Endothelial cell of umbilical vein (primary cell): Measurements from ENCODE around the gene MAPK8. TPM values are rescaled to one million over a fixed set of nuclear protein-coding genes. Genes with fewer than 3 reads are reported as not detected.

Experiments
- BruUV-seq: library from RNA; stranded (reverse); fragments of 400-500 nt; replicated peaks from 2 replicates; lab custom pipeline; 2021; lab: Mats Ljungman, UMichigan
- CTCF ChIA-PET: fragments of 300-600, 350-600 bp; sonication (Branson Sonifier 250); formaldehyde crosslinking; loops from one replicate; lab custom pipeline; 2021; ENCODE audit warnings: antibody characterized with exemption, inconsistent platforms; lab: Charles Lee
- POLR2A ChIA-PET: fragments of 300-600, 350-600 bp; sonication (Branson Sonifier 250); formaldehyde crosslinking; loops from one replicate; lab custom pipeline; 2021; ENCODE audit warnings: antibody characterized with exemption, inconsistent platforms; lab: Charles Lee
- DNase-seq: peaks from one replicate; pipeline ENCODE4 v3.0.0-alpha.2; 2011; ENCODE audit warnings: low read depth, low spot score
- FAIRE-seq: peaks from 2 replicates; lab custom pipeline; 2011; peaks lifted over from hg19 to GRCh38; lab: Jason Lieb, UNC
- H2AFZ ChIP-seq: 2 replicates; pipeline ENCODE4 v1.6.0; 2012; ENCODE audit warnings: low read depth, low read length, control low read depth, inconsistent platforms
- H3K27ac ChIP-seq: 2 replicates; pipeline ENCODE4 v1.5.1; 2011; ENCODE audit warnings: low read depth, mild to moderate bottlenecking, control low read depth, low read length, moderate library complexity; ENCODE audit not compliant: insufficient read depth
- H3K27me3 ChIP-seq, 2 experiments: 2 replicates each; pipeline versions ENCODE4 v1.6.0 to v1.6.1; 2011; ENCODE audit warnings: low read length in 2 of 2, mixed read lengths in 1 of 2; ENCODE audit not compliant: control insufficient read depth in 2 of 2, insufficient read depth in 2 of 2
- H3K36me3 ChIP-seq, 2 experiments: 2 replicates in 1 of 2; 3 replicates in 1 of 2; pipeline ENCODE4 v1.5.1; 2011; ENCODE audit warnings: low read length in 2 of 2, mild to moderate bottlenecking in 1 of 2, moderate library complexity in 1 of 2; ENCODE audit not compliant: control insufficient read depth in 2 of 2, insufficient read depth in 2 of 2; ENCODE audit errors: extremely low read depth in 1 of 2
- H3K4me1 ChIP-seq: 3 replicates; pipeline ENCODE4 v1.5.1; 2011; ENCODE audit warnings: mild to moderate bottlenecking, low read length; ENCODE audit not compliant: control insufficient read depth, insufficient read depth; ENCODE audit errors: extremely low read depth
- H3K4me2 ChIP-seq: 2 replicates; pipeline ENCODE4 v1.6.1; 2011; ENCODE audit warnings: low read length, control low read depth, mixed read lengths; ENCODE audit not compliant: insufficient read depth
- H3K4me3 ChIP-seq, 3 experiments: fragments of 200-600 bp in 1 of 3; sonication (generic), shearing (Covaris generic) in 1 of 3; replicated peaks in 1 of 3; 2 replicates each; pipeline ENCODE4 v1.5.1; 2011 to 2016; ENCODE audit warnings: control low read depth in 3 of 3, low read length in 3 of 3, mild to moderate bottlenecking in 2 of 3, inconsistent platforms in 1 of 3, low read depth in 1 of 3, moderate library complexity in 1 of 3; ENCODE audit not compliant: insufficient read depth in 1 of 3
- H3K79me2 ChIP-seq: 2 replicates; pipeline ENCODE4 v1.6.0; 2012; ENCODE audit warnings: low read length, inconsistent platforms; ENCODE audit not compliant: control insufficient read depth, insufficient read depth
- H3K9ac ChIP-seq: replicated peaks from 2 replicates; pipeline ENCODE3; 2011; ENCODE audit warnings: low read length, control low read depth; ENCODE audit not compliant: insufficient read depth; ENCODE audit errors: extremely low read depth
- H3K9me1 ChIP-seq: replicated peaks from 3 replicates; pipeline ENCODE4 v1.6.0; 2011; ENCODE audit warnings: mild to moderate bottlenecking, low read length; ENCODE audit not compliant: control insufficient read depth, insufficient read depth; ENCODE audit errors: extremely low read depth
- H3K9me3 ChIP-seq: replicated peaks from 2 replicates; pipeline ENCODE4 v1.5.1; 2012; ENCODE audit warnings: low read length, inconsistent platforms; ENCODE audit not compliant: control insufficient read depth, insufficient read depth
- H4K20me1 ChIP-seq: replicated peaks from 2 replicates; pipeline ENCODE3; 2011; ENCODE audit warnings: mild to moderate bottlenecking, low read length; ENCODE audit not compliant: control insufficient read depth, insufficient read depth; ENCODE audit errors: extremely low read depth
- EZH2 ChIP-seq: IDR thresholded peaks from 2 replicates; pipeline ENCODE4 v1.6.1; 2012; ENCODE audit warnings: borderline replicate concordance, low read depth, mild to moderate bottlenecking, moderate library complexity, low read length, inconsistent platforms; ENCODE audit not compliant: severe bottlenecking
- FOS ChIP-seq: IDR thresholded peaks from 2 replicates; pipeline ENCODE4 v1.6.1; 2011; ENCODE audit warnings: mild to moderate bottlenecking, low read length, moderate library complexity, borderline replicate concordance; ENCODE audit not compliant: insufficient read depth
- GATA2 ChIP-seq: IDR thresholded peaks from 2 replicates; pipeline ENCODE4 v1.7.0; 2011; ENCODE audit warnings: low read depth, mild to moderate bottlenecking, moderate library complexity, mixed read lengths, low read length; ENCODE audit not compliant: insufficient read length, insufficient read depth
- JUN ChIP-seq: IDR thresholded peaks from 2 replicates; pipeline ENCODE4 v1.6.1; 2011; ENCODE audit warnings: borderline replicate concordance, low read depth; ENCODE audit not compliant: insufficient read length, insufficient read depth
- MYC ChIP-seq: IDR thresholded peaks from one replicate; pipeline ENCODE4 v1.6.1; 2011; ENCODE audit warnings: mild to moderate bottlenecking, low read depth, low read length
- POLR2A ChIP-seq: IDR thresholded peaks from 2 replicates; pipeline ENCODE4 v1.6.1; 2012; ENCODE audit warnings: low read depth, mild to moderate bottlenecking, control low read depth, low read length
- POLR2AphosphoS5 ChIP-seq: IDR thresholded peaks from 2 replicates; pipeline ENCODE4 v1.6.1; 2012; ENCODE audit warnings: low read depth, mild to moderate bottlenecking, control low read depth, low read length, moderate library complexity; ENCODE audit not compliant: insufficient read depth
- dilution Hi-C: fragments of 300-500 bp; cut with MboI; formaldehyde crosslinking; loops from one replicate; pipeline ENCODE4 v1.15.0; 2019; ENCODE audit warnings: low sequenced_read_pairs; ENCODE audit not compliant: extremely low pct_ligation_motif_present
- intact Hi-C: fragments of 100-400 bp; cut with micrococcal nuclease; formaldehyde crosslinking; loops from one replicate; pipeline ENCODE4 v1.10.0; 2022
- polyA plus RNA-seq, 4 experiments: library from polyadenylated mRNA; depleted of rRNA in 3 of 4; stranded (reverse) in 3 of 4; unstranded in 1 of 4; fragments of >200 nt; gene quantifications; 2 replicates each; pipeline versions ENCODE4 v1.2.1 to v1.2.3, GENCODE V29; 2011 to 2012; ENCODE audit warnings: missing spikeins in 1 of 4
- total RNA-seq: library from RNA; stranded (reverse); gene quantifications from 2 replicates; pipeline ENCODE4 v1.2.3, GENCODE V29; 2021
- TF ChIP-seq, protein P1 (sequence below), 2 donors: IDR thresholded peaks; 1 replicate in 1 of 2; 2 replicates in 1 of 2; pipeline ENCODE4 v1.5.1; 2011; ENCODE audit warnings: low read length in 2 of 2, mild to moderate bottlenecking in 2 of 2, moderate library complexity in 2 of 2, control low read depth in 1 of 2, inconsistent platforms in 1 of 2, low read depth in 1 of 2; ENCODE audit not compliant: insufficient read depth in 1 of 2; ENCODE audit errors: extremely low read depth in 1 of 2
- TF ChIP-seq, protein P2 (sequence below): IDR thresholded peaks from 2 replicates; pipeline ENCODE4 v1.6.1; 2011; ENCODE audit not compliant: insufficient read depth, insufficient read length

Gene MAPK8
- total and polyA plus RNA-seq, 2 donors (not counting 3 experiments of a cell fraction or from before 2014, with no cell fraction given), result 25.3 to 56.2 TPM

DNA sequence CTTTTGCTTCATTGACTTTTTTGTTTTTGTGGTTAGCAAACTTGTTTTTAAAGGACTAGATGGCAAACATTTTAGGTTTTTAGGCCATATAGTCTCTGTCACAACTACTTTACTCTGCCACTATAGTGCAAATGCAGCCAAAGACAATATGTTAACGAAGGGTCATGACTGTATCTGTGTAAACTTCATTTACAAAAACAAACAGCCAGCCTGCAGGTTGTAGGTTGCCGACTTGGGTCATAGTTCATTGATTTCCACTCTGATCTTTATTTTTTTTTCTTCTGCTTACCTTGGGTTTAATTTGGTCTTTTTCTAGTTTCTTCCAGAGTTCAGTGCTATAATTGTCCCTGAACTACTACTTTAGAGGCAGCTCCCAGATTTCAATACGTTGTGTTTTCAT is 178.4 kb downstream of the MAPK8 start:
- no TSS peak for BruUV-seq
- H3K9me3 ChIP-seq, result no peaks in the 10 kb centered on the region
- ChIA-PET POLR2A (no interaction called here), CTCF (interaction anchor here (0.9 kb wide), 1 partner anchor 16 kb away, joined by 3 read pairs; no protein-coding TSS in a partner anchor)
- intact Hi-C loops, result no loop called here
- peaks cover 2% of the 10 kb centered on the region for H3K79me2 ChIP-seq
- H3K4me1 ChIP-seq, result no peaks in the 10 kb centered on the region
- H3K36me3 ChIP-seq, result no peaks in the 10 kb centered on the region
- H3K9ac ChIP-seq, result no peak overlapping the region
- DNase-seq (no peak), FAIRE-seq (no peak)
- H2AFZ ChIP-seq, result no peak overlapping the region
- no peak overlapping the region for H3K4me3 ChIP-seq
- H3K27ac ChIP-seq, result no peak overlapping the region
- no peaks in the 10 kb centered on the region for H4K20me1 ChIP-seq
- H3K27me3 ChIP-seq, result no peaks in the 10 kb centered on the region
- H3K9me1 ChIP-seq, result no peaks in the 10 kb centered on the region
- dilution Hi-C loops, result no loop called here
- no peak overlapping the region for H3K4me2 ChIP-seq
- TF ChIP-seq FOS, result no peak
- TF ChIP-seq, protein P1, sequence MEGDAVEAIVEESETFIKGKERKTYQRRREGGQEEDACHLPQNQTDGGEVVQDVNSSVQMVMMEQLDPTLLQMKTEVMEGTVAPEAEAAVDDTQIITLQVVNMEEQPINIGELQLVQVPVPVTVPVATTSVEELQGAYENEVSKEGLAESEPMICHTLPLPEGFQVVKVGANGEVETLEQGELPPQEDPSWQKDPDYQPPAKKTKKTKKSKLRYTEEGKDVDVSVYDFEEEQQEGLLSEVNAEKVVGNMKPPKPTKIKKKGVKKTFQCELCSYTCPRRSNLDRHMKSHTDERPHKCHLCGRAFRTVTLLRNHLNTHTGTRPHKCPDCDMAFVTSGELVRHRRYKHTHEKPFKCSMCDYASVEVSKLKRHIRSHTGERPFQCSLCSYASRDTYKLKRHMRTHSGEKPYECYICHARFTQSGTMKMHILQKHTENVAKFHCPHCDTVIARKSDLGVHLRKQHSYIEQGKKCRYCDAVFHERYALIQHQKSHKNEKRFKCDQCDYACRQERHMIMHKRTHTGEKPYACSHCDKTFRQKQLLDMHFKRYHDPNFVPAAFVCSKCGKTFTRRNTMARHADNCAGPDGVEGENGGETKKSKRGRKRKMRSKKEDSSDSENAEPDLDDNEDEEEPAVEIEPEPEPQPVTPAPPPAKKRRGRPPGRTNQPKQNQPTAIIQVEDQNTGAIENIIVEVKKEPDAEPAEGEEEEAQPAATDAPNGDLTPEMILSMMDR (IDR thresholded peaks at IDR 0.05; ENCODE audit: extremely low read depth in 1 of 2, insufficient read depth in 1 of 2, low read depth in 1 of 2, low read length in 2 of 2), result no peak
- TF ChIP-seq, protein P2, sequence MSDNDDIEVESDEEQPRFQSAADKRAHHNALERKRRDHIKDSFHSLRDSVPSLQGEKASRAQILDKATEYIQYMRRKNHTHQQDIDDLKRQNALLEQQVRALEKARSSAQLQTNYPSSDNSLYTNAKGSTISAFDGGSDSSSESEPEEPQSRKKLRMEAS, result no peak
- no peak for TF ChIP-seq POLR2AphosphoS5
- TF ChIP-seq MYC, result no peak
- TF ChIP-seq JUN, result no peak
- no peak for TF ChIP-seq GATA2
- no peak for TF ChIP-seq EZH2
- TF ChIP-seq POLR2A, result no peak
